T1000 (cell line): ENCODE measurements around the gene TRAK1.
"Not testable (repeated sequence)": the region's sequence is repeated elsewhere in the genome, so short reads cannot be mapped to it uniquely, and the experiment has no call there.

ENCODE experiments used
- DNase-seq: peaks from one replicate; lab custom pipeline; 2025; ENCODE audit warnings: mixed read lengths; lab: John Stamatoyannopoulos, UW

TRAK1 gene, protein sequence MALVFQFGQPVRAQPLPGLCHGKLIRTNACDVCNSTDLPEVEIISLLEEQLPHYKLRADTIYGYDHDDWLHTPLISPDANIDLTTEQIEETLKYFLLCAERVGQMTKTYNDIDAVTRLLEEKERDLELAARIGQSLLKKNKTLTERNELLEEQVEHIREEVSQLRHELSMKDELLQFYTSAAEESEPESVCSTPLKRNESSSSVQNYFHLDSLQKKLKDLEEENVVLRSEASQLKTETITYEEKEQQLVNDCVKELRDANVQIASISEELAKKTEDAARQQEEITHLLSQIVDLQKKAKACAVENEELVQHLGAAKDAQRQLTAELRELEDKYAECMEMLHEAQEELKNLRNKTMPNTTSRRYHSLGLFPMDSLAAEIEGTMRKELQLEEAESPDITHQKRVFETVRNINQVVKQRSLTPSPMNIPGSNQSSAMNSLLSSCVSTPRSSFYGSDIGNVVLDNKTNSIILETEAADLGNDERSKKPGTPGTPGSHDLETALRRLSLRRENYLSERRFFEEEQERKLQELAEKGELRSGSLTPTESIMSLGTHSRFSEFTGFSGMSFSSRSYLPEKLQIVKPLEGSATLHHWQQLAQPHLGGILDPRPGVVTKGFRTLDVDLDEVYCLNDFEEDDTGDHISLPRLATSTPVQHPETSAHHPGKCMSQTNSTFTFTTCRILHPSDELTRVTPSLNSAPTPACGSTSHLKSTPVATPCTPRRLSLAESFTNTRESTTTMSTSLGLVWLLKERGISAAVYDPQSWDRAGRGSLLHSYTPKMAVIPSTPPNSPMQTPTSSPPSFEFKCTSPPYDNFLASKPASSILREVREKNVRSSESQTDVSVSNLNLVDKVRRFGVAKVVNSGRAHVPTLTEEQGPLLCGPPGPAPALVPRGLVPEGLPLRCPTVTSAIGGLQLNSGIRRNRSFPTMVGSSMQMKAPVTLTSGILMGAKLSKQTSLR

DNA sequence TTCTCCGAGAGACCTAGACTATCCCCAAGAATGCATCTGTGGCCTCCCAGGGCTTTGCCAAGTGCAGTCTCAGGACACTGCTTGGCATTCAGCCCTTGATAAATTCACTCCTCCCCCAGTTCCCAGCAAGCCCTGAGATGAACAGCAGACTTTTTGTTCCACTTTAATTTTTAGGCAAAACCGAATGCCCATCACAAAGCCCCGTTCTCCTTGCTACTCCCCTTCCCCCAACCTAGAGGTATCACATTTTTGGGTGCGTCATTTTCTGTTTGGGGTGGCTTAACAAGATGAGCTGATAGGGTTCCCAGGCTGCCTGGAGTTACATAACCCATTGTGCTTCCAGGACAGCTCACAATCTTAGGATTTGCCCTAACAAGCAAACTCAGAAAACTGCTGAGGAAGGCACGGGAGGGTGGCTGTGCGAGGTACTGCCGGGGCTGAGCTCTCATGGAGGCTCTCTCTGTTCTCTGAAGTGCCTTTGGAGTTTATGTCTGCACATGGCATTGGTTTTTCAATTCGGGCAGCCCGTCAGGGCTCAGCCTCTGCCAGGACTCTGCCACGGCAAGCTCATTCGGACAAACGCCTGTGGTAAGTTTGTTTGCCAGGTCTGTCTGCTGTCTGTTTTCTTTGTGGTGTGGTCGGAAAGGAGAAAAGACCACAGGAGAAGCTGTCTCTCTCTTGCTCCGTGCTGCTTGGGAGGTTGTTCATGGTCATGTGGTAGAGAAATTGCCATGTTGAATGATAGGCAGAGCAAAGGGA, at the start of gene TRAK1:
TRAK1 (plus strand) TSS at position 385 of the 759 bp plus-strand sequence; CDS start at position 498, 113 bp downstream.
- no peak for DNase-seq

DNA sequence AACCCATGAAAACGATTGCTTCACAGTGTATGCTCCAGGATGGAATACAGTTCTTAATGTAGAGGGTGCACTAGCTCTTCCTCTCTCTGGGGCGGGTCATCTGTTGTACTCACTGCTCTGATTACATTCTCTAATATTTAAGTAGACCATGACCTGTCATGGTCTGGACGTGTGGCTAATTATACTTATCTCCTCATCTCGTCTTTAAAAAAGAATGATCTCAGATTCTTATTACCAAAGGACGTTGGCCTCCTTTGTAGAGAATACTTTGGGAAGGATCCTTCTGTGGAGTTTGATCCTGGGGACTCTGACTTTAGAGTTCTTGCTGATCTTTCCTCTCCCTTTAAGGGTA, 48.4 kb upstream of the TRAK1 start:
- no peak for DNase-seq

DNA sequence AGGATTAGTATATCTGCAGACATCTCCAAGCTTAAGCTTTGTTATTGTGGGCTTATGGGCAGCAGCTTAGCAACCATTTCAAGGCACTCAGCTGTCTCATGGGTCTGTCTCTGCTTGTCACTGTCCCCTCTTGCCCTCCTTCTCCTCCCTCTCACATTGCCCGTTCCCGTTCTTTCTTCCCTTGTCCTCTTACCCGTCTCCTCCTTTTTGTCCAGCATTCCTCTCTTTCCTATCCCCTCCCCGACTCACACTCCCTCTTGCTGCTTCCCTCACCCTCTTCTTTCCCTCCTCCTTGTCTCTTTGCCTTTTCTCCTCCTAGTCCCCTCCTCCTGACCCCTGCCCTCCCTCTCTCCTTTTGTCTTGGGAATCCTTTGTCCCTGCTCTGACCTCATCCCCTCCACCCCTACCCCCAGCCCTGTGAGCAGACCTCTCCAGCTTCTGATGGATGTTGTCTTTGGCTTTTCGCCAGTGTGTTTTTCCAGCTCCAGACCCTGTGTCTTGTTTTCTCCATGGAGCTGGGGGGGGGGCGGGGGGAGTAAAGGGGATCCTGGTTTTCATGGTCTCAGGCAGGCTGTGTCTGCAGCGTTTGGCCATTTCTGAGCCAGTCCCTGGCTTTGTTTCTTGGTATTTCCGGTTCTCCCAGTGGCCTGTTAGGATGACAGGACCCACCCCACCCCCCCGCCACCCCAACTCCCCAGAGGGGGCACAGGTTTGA, 47.9 kb upstream of the TRAK1 start:
- no peak for DNase-seq

DNA sequence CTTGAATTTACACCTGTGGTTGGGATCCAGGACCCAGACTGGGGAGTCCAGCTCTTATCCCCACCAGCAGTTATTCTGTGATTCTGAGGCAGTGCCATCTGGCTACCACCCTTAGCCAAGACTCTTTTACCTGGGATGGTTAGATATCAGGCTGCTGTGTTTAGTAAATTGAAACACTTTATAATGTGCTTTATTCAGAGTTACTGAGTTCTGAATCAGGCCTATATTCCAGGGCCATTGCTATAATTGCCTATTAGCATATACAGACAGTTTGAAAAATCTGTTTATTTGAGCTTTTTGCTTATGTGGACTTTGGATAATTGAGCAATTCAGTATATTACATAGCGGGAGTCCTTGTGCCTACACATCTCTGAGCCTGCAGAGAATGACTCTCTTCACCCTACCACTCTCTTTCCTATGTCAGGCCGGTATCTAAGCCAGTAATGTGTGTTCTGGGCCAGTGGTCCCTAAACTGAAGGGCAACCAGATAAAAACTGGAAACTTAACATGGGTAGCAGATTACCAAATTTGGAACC, 45.4 kb upstream of the TRAK1 start:
- no peak for DNase-seq

DNA sequence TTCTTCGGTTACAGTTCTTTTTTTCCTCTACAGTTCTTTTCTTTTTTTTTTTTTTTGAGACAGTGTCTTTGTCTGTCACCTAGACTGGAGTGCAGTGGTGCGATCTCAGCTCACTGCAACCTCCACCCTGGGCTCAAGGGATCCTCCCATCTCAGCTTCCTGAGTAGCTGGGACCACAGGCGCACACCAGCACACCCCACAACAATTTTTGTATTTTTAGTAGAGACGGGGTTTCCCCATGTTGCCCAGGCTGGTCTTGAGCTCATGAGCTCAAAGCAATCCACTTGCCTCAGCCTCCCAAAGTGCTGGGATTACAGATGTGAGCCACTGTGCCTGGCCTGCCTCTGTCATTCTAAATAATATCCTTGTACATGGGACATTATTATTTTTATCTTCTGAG, 42.6 kb upstream of the TRAK1 start:
- DNase-seq = not testable (repeated sequence)

DNA sequence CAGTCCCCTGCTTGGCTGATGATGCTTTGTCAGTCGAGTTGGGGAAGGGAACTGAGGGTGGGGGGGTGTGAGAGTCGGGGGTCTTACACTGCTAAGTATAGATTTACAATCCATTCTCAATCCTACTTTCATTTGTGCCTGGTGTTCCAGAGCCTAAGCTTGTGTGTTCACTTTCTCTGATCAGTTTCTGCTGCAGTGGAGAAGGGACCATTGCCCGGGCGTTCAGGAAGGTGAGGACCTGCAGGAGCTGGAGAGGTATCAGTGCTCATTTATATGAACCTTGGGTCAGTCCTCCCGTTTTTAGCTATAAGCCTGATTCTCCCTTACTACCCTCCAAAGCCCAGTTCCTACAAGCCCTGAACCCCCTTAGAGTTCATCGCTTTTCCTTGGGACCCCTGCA, 41.0 kb upstream of the TRAK1 start:
- no peak for DNase-seq

DNA sequence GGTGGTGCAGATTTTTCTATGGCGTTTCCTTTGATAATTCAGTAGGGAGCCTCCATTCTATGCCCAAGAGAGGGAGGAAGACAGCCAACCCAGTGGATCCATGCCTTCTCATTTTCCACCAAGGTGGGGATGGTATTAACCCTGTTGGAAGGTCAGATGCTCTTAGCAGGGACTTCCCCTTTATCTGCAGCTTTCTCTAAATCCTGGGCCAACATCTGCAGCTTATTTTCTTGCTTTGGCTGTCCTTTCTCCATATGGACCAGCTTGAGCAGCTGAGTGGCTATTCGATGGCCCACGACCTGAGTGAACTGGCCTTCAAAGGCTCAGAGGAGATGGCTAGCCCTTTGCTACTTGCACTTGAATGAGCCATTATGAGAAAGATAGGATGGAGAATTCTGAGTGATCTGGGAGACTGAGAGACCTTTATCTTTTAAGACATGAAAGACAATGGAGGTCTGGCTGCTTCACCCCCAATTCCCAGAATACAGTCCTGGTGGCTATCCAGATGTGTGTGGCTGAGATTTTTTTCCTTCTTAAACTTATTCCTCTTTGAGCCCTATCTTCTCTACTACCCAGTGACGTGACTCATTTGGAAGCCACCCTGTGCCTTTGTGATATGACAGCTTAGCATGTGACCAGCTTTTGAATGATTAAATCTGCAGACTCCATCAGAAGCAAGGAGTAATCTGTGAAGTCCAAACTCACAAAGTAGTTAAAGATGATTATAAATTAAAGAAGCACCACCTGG, 39.6 kb upstream of the TRAK1 start:
- no peak for DNase-seq

DNA sequence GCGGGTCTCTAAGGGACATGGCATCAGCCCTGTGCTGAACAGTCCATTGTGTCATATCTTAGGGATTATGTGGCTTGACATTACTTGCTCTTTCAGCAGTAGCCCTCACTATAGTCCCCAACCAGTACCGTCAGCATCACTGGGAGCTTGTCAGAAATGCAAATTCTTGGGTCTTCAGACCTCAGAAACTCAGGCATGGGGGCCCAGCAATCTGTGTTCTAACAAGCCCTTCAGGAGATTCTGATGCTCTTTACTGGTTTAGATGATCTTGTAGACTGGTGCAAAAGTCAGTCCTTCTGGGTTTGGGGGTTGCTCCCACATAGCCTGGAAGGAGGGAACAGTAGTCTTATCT, 39.0 kb upstream of the TRAK1 start:
- no peak for DNase-seq

DNA sequence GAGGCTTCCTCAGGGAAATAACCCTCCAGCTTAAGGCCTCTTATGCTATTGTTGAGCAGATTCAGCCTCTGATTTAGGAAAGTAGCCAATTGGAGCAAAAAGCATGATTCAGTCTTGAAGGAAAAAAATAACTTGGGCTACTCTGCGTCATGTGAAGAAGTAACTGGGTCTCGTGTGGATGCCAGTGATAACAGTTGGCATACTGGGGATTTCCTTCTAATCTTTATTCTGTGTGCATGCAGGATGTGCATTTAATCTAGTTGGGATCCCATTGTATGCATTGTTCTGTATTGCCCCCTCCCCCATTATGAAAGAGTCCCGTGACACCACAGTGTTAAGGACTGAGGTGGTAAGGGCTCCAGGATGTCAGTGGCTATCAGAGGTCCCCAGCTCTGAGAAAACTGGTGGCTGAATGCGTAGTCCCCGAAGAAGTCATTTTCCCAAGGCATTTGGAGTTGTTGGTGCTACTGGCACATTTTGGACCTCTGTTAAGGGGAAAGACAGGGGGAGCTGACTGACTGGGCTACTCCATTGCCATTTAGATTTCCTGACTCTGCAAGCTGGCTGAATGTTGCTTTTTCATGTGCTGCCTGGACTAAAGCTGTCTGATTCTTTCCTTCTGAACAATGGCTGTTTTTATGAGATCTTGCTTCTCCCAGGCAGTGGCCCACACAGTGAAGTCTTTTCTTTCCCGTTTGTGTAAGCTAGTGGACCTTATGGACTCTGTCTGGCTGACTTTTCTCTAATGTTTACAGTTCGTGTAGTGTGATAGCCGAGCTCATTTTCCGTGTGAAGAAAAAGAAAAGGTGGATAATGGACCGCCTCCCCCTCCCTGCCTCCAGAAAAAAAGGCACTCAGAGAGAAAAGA, 38.4 kb upstream of the TRAK1 start:
- DNase-seq = no peak

DNA sequence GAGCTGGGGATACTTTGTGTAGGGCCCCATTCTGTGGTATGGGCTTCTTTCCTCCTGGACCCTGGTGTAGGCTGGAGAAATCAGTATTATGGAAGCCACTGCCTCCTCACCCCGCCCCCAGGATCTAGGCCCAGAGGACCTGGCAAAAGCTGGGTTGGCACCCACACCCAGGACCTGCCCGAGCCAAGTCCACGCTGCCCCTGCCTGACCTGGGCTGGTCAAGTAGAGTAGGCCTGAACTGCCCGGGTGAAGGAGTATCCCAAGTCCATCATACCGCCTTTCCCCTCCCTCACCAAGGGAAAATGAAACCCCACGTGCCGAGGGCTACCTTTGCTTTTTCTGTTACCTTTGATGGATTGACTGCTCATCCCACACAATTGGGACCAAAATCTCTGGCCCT, 37.7 kb upstream of the TRAK1 start:
- no peak for DNase-seq

DNA sequence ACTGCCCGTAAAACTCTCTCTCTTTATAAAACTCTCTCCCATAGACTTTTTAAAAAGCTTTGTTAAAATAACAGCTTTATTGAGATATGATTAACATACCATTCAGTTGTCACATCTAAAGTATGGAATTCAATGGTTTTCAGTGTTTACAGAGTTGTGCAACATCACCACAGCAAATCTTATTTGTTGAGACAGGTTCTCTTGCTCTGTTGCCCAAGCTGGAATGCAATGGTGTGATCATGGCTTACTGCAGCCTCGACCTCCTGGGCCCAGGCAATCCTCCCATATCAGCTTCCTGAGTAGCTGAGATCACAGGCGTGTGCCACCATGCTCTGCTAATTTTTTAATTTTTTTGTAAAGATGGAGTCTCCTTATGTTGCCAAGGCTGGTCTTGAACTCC, 35.9 kb upstream of the TRAK1 start:
- no peak for DNase-seq

DNA sequence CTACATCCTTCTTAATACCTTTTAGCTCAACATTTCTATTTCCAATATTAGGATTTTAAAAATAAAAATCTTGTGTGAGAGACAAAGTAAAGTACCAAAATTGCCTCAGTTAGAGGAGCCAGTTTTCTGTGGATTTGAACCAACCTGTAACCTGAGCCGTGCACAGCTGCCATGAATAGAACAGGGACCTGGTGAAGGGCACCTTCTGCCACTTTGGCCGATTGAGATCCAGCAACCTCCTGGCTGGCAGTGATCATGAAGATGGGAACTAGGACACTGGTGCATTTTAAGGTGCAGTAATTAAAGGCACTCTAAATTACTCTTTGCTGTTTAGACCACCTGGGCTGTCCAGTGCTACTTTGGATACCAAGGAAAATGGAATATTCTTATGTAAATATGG, 34.3 kb upstream of the TRAK1 start:
- no peak for DNase-seq

DNA sequence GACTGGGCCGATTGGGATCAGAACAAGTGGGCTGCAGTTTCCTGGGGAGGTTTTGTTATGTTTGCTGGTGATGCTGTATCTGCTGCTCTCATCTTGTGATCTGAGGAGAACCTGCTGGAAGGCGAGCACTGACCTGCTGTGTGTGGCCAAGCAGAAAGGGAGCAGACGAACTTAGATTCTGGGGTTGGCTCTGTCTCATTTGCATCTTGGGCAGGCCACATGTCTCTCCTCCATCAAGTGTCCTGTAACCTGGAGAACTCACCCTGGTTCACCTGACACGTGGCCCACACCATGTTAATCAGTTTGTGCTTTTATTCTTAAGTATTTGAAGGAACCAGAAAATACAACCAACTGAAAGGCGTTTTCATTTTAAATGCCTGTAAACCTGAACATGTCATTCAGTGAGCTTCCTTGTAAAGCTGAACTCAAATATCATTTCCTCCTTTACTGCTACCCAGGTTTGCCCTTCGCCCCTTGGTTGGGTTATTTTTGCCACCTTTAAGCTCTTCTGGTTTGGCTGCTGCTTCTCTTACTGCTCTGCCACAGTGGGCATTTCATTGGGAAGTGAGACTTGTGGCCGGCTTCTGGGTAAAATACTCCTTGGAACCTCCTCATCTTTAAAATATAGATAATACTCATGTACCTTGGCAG, 33.5 kb upstream of the TRAK1 start:
- no peak for DNase-seq

DNA sequence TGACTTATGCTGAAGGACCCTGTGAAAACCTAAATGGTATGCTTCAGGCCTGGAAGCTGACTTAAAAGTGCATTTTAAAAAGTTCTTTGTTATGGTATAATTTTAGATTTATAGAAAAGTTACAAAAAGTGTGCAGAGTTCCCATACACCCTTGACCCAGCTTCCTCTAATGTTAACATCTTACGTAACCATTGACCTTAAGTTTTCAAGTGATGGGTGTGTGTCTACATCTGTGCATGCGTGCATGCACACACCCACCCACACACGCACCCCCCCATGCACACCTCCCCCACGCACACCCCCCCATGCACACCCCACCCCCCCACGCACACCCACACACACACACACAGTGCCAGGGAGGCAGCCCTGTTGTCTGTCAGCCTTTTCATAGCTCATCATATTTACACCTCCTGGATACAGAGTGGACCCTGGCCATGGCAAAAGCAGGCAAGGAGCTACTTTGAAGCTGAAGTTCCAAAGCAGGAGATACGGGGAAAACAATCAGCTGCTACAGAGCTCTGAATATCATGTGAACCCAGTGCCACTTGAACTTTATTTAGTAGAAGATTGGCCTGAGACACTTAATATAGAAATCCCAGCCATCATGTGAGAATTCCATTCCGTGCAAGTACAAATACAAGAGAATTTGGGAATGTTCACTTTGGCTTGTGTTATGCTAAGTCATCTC, 30.0 kb upstream of the TRAK1 start:
- no peak for DNase-seq

DNA sequence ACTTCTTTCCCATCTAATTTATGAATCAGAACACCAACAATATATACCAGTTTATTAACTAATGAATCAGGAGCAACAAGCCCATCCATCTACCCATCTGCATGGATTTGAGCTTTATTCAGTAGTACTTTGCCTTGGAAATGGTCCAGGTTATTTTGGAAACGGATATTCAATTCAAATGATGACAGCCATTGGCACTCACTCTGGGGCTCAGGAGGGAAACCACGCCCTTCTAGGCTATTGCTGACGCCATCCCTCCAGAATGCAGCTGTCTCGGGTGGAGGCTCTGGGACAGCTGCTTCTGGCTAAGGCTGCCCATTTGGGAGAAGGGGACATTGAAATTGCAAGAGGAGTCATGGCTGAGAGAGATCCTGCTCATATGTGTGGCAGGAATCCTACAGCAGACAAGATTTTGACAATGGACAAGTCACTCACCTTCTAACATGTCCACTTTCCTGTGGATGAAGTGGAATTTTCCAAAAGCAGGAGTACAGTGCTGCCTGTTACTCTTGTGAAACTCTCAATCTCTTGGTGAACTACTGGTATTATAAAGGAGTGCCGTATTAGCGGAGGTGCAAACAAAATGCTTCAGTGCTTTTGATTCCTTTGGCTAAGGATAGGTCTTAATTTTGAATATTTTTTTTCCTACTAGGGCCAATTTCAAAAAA, 29.3 kb upstream of the TRAK1 start:
- DNase-seq = peak; percentile 59

DNA sequence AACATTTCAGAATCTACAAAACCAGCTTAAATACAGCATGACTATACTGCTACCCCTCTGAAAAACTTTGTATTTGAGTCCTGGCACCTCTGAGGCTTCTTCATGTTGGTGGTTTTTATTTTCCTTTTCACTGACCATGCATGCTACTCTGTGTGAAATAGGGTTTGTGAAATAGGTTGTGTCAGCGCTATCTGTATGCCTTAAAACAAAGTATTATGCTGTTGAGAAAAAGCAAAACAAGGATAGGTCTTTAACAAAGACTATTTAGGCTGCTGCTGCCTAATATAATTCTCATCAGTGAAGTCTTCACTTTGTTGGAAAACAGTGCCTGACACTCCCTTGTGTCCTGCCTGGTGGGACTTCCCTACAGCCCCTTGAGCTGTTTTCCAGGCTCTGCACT, 28.7 kb upstream of the TRAK1 start:
- DNase-seq = no peak

DNA sequence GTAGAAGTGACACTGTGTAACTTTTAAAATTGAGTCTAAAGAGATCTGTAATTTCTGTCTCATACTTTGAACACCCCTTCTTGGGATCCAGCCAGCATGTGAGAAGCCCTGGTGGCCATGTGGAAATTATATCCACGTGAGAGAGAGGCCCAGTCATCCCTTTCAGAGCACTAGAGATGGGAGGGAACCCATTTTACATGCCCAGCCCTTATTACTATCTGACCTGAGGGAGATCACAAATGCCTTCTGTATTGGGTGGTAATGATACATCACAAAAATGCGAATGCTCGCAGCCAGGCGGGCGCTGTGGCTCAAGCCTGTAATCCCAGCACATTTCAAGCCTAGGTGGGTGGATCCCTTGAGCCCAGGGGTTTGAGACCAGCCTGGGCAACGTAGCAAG, 27.3 kb upstream of the TRAK1 start:
- DNase-seq = peak; percentile 76

DNA sequence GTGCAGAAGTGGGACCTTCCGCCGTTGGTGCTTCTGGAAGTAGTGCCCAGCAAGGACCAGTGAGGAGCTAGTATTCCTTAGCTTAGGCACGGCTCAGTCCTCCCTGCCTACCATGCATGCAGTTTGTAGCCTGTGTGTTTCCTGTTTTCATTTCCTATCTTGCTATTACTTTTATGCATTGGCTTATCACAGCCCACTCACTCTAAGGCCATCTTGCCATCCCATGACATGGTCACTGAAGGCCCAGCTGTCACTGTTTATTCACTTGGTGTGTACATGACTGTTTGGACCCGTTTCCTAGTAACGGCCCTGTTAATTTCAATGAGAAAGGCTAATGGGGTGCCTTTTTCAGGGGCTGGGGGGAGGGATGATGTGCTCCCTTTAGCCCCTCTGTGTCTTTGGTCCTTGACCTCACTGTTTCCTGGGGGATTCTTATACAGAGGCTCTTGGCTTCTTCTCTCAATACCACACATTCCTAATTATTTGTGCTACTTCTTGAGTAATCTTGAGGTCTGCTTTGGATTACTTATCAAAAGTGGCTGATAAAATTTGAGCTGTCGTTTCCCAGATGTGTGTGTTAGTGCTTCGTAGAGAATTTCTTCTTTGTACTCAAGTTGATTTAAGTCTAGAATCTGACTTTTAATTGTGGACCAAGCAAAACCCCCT, 24.5 kb upstream of the TRAK1 start:
- no peak for DNase-seq
